ENCODE data around the gene GALNT17.

GALNT17 gene

GRCh38 chr7:71639382-71640085 is 507.6 kb downstream of the GALNT17 start:
- TF ChIP-seq FOXP2 (optimal IDR thresholded peaks at IDR 0.05; ENCODE audit: borderline replicate concordance, extremely low read depth, extremely low read length, insufficient read depth) = no peak
- TF ChIP-seq TAF1 (IDR thresholded peaks at IDR 0.05; ENCODE audit: borderline replicate concordance, insufficient read depth, low read length) = no peak
- no peak for TF ChIP-seq SIN3A (IDR thresholded peaks at IDR 0.05; ENCODE audit: borderline replicate concordance, insufficient read depth, low read length)
- no peak for TF ChIP-seq POLR2AphosphoS5 (IDR thresholded peaks at IDR 0.05; ENCODE audit: low read depth, low read length)
- TF ChIP-seq, protein P1, sequence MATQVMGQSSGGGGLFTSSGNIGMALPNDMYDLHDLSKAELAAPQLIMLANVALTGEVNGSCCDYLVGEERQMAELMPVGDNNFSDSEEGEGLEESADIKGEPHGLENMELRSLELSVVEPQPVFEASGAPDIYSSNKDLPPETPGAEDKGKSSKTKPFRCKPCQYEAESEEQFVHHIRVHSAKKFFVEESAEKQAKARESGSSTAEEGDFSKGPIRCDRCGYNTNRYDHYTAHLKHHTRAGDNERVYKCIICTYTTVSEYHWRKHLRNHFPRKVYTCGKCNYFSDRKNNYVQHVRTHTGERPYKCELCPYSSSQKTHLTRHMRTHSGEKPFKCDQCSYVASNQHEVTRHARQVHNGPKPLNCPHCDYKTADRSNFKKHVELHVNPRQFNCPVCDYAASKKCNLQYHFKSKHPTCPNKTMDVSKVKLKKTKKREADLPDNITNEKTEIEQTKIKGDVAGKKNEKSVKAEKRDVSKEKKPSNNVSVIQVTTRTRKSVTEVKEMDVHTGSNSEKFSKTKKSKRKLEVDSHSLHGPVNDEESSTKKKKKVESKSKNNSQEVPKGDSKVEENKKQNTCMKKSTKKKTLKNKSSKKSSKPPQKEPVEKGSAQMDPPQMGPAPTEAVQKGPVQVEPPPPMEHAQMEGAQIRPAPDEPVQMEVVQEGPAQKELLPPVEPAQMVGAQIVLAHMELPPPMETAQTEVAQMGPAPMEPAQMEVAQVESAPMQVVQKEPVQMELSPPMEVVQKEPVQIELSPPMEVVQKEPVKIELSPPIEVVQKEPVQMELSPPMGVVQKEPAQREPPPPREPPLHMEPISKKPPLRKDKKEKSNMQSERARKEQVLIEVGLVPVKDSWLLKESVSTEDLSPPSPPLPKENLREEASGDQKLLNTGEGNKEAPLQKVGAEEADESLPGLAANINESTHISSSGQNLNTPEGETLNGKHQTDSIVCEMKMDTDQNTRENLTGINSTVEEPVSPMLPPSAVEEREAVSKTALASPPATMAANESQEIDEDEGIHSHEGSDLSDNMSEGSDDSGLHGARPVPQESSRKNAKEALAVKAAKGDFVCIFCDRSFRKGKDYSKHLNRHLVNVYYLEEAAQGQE (IDR thresholded peaks at IDR 0.05; ENCODE audit: insufficient read depth in 1 of 2, low read depth in 2 of 2, low read length in 2 of 2) = no peak

GRCh38 chr7:71645836-71646235 is 513.9 kb downstream of the GALNT17 start:
- TF ChIP-seq TAF1 (IDR thresholded peaks at IDR 0.05; ENCODE audit: borderline replicate concordance, insufficient read depth, low read length) (no peak), FOXP2 (optimal IDR thresholded peaks at IDR 0.05; ENCODE audit: borderline replicate concordance, extremely low read depth, extremely low read length, insufficient read depth) (no peak), SIN3A (IDR thresholded peaks at IDR 0.05; ENCODE audit: borderline replicate concordance, insufficient read depth, low read length) (no peak), POLR2AphosphoS5 (IDR thresholded peaks at IDR 0.05; ENCODE audit: low read depth, low read length) (no peak)
- TF ChIP-seq, protein P1 (IDR thresholded peaks at IDR 0.05; ENCODE audit: insufficient read depth in 1 of 2, low read depth in 2 of 2, low read length in 2 of 2) = no peak

- TF ChIP-seq POLR2AphosphoS5 (IDR thresholded peaks at IDR 0.05; ENCODE audit: low read depth, low read length) = no peak
- TF ChIP-seq, protein P1 (IDR thresholded peaks at IDR 0.05; ENCODE audit: insufficient read depth in 1 of 2, low read depth in 2 of 2, low read length in 2 of 2) = no peak
- TF ChIP-seq TAF1 (IDR thresholded peaks at IDR 0.05; ENCODE audit: borderline replicate concordance, insufficient read depth, low read length) = no peak
Measured at GRCh38 chr7:71649812-71650211, 517.9 kb downstream of the GALNT17 start.

DNA sequence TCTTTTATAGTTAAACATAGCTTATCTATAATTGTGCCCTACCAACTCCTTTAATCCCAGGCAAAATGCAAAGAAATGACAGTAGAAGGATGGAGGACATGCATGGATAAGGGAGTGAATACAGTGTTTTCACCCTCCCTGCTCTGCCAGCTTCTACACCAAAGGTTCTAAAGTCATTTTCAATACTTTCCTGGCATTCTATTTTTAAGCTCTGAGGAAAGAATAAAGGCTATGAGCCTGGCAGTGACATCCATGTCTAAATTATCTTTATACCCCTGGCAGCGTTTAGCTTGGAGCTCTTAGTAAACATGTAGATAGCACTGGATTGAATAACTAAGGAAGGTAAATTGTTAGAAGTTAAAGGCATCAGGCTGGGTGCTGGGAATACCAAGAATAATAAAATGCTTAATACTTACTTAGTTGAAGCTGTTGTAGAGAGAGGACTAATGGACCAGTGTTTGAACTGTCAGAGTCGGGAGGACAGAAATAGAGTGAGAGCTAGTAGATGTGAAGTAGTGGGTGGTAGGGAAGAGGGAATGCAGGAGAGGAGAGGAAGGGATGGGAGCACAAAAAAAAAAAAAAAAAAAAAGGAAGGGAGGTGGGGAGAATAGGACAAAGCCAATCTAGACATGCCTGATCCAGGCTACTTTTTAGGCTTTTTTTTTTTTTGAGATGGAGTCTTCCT is 518.9 kb downstream of the GALNT17 start:
- TF ChIP-seq FOXP2 (optimal IDR thresholded peaks at IDR 0.05; ENCODE audit: borderline replicate concordance, extremely low read depth, extremely low read length, insufficient read depth) = no peak
- TF ChIP-seq, protein P1 (IDR thresholded peaks at IDR 0.05; ENCODE audit: insufficient read depth in 1 of 2, low read depth in 2 of 2, low read length in 2 of 2) = no peak
- TF ChIP-seq SIN3A (IDR thresholded peaks at IDR 0.05; ENCODE audit: borderline replicate concordance, insufficient read depth, low read length) = no peak
- no peak for TF ChIP-seq TAF1 (IDR thresholded peaks at IDR 0.05; ENCODE audit: borderline replicate concordance, insufficient read depth, low read length)
- TF ChIP-seq POLR2AphosphoS5 (IDR thresholded peaks at IDR 0.05; ENCODE audit: low read depth, low read length) = no peak
